Measurements from ENCODE around the gene LOXL1.
A peak's percentile ranks its signal among the peaks of the same experiment; 100 is the strongest.

The LOXL1 gene

DNA sequence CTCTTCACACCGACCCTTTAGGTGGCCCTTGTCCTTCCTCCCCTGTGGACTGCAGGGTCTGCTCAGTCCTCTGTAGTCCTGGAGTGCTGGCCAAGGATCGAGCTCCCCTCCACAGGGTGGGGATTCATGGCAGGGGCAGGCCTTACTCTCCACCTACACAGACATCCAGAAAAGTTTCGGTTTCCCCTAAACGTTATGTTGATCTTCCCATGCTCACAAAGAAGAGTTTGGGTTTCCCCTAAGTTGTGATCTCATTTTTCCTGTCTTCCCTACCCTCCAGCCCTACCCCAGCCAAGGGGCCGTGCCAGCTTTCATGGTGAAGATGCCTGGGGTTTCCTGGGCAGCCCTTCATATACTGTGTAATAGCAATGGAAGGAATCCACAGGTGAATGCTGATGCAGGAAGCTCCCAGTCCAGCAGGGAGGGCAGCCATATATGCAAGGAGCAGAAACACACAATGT is 55.5 kb downstream of the LOXL1 start:
- no peak for DNase-seq (ENCODE audit: low spot score)

DNA sequence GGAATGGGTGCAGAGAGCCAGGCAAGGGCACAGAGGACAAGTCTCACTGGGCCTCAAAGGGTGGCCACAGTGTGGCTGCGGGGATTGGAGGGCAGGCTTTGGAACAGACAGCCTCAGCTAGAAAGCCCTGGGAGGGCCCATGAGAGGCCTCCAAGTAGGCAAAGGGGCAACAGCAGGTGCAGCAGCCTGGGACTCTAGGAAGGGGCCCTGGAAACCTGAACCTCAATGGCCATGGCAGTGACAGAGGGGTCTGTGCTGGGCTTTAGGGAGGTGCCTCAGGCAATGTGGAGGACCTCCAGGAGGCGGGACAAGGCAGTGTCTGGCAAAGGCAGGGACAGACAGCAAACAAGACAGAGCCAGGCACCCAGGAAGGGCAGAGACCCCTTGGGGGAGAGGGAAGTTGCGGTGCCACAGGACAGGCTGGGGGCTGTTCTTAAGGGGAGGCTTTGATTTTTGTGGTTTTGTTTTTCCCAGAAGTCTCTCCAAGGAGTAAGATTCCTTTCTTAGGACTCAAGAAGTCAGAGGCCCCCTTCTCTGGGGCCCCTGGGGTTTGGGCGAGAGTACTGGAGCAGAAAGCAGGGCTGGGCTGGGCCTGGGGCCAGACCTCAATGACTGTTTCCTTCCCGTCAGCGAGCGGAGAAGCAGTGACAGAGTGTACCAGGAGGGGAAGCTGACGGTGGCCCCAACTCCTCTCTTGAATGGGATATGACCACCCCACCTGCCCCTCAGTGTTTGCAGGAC is 56.1 kb downstream of the LOXL1 start:
- DNase-seq (ENCODE audit: low spot score), result no peak

GRCh38 chr15:73983211-73983727 is 57.0 kb downstream of the LOXL1 start:
- peak; percentile 14 for DNase-seq (ENCODE audit: low spot score)

GRCh38 chr15:73983773-73984172 is 57.5 kb downstream of the LOXL1 start:
- no peak for DNase-seq (ENCODE audit: low spot score)

- DNase-seq (ENCODE audit: low spot score), result no peak
These were observed 58.1 kb downstream of the LOXL1 start for GRCh38 chr15:73984208-73984979.

DNA sequence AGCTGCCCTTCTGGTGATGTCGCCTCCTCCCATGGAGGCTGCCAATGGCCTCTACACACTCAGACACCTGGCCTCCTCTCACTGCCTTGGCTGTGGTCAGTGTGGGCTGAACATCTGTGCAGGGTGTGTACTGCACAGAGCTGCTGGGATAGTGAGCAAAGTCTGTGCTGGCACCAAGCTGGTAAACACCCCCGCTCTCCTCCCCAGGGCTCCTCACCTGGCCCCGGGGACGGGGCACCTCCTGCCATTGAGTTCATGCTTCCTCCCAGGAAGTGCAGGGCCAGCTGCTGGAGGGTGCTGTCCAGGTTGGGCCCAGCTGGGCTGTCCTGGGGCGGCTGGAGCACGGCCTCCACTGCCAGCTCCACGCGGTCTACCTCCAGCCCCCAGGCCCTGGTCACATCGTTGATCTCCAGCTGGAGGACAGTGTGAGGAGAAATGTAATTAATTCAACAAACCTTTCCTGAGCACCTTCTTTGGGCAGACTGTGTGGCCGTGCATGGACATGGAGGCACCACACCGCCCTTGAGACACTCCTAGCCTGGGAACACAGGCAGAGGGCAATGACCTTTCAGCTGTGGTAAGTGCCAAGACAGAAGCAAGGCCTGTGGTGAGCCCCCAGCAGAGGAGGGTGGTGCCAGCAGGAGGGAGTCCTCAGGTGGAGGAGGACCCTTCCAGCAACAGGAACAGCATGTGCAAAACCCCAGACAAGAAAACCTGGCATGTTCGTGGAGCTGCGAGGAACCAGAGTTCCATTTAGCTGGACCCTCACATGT is 59.0 kb downstream of the LOXL1 start:
- no peak for DNase-seq (ENCODE audit: low spot score)

GRCh38 chr15:73986055-73986775 is 60.0 kb downstream of the LOXL1 start:
- no peak for DNase-seq (ENCODE audit: low spot score)

GRCh38 chr15:73986776-73987056 is 60.5 kb downstream of the LOXL1 start:
- no peak for DNase-seq (ENCODE audit: low spot score)

DNA sequence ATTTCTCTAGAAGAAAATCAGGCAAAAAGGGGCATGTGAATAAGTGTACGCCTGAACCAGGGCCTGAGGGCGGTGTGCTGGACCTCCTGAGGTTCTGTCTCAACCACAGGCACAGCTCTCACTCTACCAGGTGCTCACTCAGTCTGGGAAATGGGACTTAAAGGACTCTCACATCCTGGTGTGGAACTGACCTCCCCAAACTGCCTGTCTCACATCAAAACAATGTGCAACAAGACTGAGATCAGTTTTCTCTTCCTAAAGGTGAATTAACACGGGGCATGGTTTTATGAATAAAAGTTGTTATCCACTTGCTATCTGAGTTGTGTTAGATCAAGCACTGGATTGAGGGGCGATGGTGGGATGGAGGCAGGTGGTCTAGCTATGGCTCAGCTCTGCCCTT is 61.0 kb downstream of the LOXL1 start:
- DNase-seq (ENCODE audit: low spot score), result no peak

DNA sequence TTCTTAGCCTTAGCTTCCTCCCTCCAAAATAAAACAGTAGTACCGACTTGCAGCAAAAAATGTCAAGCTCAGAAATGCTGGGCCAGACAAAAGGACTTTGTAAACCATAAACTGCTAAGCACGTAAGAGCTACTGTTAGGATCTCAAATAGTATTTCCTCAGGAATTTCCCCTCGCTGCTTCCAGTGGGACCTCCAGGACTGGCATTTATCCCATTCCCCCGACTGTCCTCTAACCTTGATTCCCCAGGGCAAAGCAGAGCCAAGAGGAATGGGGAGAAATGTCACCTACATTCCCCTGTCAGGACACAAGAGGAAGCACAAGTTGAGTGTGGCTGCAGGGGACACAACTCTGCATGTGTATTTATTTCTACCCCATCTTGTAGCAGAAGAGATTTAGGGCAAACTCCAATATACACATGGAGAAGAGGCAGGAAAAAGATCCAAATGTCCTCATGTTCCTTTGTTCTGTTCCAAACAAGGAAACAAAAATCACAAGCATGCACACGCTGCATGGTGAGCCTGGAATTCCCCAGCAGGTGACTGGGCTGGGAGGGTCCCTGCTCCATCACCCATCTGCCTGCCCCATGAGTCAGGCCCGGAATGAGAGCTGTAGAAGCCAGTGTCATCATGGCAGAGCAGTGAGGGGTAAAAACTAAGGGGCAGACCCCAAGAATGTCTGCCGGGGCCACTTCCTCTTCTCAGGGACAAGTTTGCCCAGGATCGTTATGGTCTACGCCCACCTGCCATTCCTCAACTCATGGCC is 61.6 kb downstream of the LOXL1 start:
- DNase-seq (ENCODE audit: low spot score), result no peak

DNA sequence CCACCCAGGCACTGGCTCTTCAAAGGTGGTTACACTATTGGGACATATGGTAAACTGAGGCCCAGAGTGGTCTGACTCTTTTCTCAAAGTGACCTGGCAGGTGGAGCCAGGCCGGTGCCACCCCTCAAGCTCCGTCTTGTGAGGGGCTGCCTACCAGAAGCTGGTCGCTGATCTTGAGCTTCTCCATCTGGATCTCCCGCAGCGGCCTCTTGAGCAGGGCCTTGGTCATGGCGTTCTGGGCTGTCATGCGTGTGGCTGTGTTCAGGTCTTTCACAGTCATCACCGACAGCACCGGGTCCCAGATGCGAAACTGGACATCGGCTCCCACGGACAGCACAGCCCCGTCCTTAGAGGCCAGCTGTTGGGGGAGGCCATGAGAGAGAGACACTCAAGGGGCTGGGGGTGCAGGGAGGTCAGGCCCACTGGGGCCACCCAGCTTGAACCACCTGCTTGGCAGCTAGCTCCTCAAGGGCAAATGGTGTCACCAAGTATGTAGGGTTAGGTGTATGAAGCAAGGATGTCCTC is 62.2 kb downstream of the LOXL1 start:
- no peak for DNase-seq (ENCODE audit: low spot score)

DNA sequence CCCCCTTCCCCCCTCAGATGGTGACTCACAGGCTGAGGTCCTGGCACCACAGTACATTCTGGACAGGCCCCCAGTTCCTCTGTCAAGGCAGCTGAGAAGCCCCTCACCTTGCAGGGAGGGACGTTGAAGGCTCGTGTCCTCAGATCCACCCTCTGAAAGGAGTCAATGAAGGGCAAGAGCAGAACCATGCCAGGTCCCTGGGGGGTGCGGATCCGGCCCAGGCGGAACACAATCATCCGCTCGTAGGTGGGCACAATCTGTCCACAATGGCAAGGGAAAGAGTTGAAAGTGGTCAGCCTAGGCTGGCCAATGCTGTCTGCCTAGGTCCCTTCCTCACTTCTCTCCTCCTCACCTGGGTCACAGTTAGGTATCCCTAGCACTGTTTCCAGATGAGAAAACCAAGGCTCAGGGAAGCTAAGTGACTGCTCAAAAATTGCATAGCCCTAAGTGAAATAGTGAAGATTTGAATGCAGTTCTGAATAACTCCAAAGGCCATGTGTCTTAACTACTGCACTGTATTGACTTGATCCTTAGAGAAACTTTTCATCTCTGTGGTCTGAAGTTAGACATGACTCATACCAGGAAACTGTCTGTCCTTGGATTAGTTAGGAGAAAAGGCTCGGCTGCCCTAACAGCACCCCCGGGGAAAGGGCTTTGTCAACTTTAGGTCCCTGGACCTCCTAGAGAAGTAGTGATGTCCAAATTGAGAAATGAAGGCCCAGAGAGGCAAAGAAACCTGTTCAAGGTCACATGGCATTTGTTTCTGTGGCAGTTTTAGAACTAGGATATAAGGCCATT is 62.9 kb downstream of the LOXL1 start:
- no peak for DNase-seq (ENCODE audit: low spot score)

DNA sequence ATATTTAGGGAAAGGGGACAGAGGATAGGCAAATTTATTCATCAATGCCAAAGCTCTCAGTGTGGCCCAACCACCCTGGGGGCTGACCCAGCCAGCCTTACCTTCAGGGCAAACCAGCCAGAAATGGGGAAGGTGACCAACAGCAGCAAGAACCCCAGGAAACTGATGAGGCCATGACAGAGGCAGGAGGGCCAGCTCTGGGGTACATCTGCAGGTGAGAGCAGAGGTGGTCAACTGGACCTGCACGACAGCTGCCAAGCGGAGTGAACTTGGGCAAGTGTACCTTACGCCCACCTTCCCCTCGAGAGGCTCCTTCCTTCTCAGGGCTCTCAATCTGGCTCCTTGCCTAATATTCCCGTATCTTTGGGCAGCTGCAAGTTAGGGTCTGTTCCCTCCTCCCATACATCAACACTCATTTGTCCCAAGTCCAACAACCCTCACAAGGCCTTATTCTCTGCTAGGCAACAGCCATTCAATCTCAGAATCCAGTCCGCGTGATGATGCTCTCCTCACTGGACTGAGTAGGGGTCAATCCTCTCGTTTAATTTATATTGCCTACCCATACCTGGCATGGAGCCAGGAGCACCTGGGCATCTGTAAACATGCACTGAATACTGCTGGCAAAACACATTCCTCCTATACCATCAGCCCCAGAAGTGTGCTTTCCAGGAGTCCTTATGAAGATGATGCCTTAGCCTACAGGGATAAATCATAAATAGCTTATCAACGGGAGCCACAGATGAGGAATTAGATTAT is 64.2 kb downstream of the LOXL1 start:
- no peak for DNase-seq (ENCODE audit: low spot score)

- DNase-seq (ENCODE audit: low spot score), result no peak
These were observed 65.0 kb downstream of the LOXL1 start for GRCh38 chr15:73991260-73991659.

DNA sequence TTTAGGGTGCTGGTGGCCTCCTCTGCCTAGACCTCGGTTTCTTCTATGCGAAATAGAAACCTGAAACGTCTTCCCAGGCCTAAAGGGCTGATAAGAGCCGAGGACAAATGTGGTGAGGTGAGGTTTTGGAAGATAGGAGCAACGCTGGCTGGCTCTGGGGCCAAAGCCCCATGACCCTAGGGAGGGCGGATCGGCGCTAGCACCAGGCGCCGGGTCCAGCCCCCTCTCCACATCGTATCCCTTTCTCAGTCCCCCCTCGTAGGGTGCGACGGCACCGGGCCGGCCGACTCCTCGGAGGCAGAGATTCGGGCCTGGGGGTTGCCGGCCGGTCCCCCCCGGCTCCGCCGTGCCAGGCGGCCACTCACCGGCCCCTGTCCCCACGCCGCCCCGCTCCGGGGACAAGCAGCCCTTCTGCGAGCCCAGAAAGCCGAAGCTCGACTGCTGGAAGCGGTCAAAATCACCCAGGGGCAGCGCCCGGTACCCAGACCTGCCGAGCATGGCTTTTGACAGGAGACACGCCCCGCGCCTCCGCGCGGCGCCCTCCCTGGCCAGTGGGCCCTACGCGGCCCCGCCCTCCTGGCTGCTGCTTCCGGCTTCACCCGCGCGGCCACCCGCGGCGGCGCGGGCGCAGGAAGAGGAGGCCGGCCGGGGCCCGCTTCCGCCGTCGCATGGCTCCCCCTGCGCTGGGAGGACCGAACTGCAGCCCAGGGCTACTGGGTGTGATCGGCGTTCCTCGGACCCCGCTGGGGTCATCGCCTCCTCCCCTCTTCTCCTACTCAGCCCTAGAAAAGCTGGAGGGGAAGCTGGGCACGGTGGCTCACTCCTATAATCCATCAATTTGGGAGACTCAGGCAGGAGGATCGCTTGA is 65.7 kb downstream of the LOXL1 start, which contains the start of gene STOML1:
TSS of gene STOML1 (minus strand) at position 570 of the 868 bp plus-strand sequence. CDS start at position 498, 72 bp downstream.
- peak; percentile 100 for DNase-seq (ENCODE audit: low spot score)

GRCh38 chr15:73992594-73992898 is 66.3 kb downstream of the LOXL1 start:
- no peak for DNase-seq (ENCODE audit: low spot score)

- no peak for DNase-seq (ENCODE audit: low spot score)
These were observed 67.1 kb downstream of the LOXL1 start for GRCh38 chr15:73993211-73993994.
